GM19043 (cell line): Measurements from ENCODE around the gene ADPRHL1.

Experiments used
- ATAC-seq: cut with Tn5 transposase; IDR thresholded peaks from one replicate; pipeline ENCODE4 v1.9.1; 2021; ENCODE audit warnings: low read depth; ENCODE audit not compliant: unreplicated experiment

ADPRHL1 gene

DNA sequence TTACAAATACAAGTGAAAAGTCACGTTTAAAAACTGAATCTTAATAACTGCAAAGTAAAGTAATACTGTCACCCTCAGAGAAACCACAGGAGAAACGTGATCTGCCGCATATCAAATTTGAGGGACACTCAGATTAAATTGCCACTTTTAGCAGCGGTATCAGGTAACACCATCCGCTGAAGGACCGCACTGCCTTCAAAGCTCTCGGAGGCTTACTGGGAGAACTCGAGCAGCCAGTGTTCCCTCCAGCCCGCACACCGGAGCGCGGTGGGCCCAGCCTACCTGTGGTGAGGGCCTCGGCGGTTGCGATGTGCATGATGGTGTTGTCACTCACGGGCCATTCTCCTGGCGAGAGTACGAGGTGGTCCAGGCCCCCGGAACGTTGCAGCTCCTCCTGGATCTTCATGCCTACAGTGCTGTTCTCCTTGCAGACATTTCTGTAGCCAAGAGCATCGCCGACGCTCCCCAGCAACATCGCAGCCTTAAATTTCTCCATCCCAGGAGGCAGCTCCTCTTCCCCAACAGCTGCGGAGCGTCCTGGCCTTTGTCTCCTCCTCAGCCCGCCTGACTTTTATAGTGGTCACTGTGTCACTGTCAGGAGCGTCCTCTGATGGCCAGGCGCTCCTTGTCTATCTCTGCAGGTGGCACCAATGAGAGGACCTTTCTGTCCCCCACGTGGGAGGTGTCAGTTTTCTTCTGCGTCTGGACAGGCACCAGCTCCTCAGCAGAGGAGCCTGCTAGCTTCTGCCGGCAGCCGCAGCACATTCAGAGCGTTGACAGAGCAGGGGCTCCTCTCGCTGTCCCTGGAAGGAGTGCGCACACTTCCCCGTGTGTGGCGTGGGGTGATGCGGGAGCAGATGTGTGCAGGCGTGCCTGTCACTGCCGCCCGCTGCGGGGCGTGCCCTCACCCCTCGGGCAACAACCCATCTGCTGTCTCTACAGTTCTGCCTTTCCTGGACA, at the start of gene ADPRHL1:
TSS of gene ADPRHL1 (minus strand) at position 547 of the 960 bp plus-strand sequence. CDS start at position 496, 51 bp downstream.
- ATAC-seq, result no peak

- ATAC-seq, result no peak
These were observed 49.4 kb upstream of the ADPRHL1 start for GRCh38 chr13:113502686-113503085.

GRCh38 chr13:113500530-113501265, 47.4 kb upstream of the ADPRHL1 start:
- ATAC-seq, result no peak

DNA sequence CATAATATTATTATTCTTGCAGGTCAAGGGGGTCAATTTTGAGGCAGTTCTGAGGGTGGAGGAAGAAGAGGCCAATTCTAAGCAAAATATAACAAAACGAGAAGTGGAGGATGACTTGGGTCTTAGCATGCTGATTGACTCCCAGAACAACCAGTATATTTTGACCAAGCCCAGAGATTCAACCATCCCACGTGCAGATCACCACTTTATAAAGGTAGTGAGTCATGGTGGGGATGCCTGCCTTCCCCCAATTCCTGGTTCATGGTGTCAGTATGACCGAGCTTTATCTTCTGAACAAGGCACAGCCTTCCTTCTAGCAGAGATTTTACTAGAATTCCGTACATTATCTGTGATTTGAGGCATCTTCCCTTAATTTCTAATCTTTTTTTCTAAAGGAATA, 46.6 kb upstream of the ADPRHL1 start:
- no peak for ATAC-seq

DNA sequence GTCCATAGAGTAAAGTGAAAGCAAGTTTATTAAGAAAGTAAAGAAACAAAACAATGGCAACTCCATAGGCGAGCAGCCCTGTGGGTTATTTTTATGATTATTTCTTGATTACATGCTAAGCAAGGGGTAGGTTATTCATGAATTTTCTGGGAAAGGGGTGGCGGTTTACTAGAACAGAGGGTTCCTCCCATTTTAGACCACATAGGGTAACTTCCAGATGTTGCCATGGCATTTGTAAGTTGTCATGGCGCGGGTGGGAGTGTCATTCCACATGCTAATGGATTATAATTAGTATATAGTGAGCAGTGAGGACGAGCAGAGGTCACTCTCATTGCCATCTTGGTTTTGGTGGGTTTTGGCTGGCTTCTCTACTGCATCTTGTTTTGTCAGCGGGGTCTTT, 45.6 kb upstream of the ADPRHL1 start:
- no peak for ATAC-seq

DNA sequence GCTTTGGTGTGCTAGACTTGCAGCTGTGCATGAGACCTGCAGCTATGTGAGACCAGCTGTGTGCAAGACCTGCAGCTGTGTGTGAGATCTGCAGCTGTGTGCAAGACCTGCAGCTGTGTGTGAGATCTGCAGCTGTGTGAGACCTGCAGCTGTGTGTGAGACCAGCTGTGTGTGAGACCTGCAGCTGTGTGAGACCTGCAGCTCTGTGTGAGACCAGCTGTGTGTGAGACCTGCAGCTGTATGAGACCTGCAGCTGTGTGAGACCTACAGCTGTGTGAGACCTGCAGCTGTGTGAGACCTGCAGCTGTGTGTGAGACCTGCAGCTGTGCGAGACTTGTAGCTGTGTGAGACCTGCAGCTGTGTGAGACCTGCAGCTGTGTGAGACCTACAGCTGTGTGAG, 43.9 kb upstream of the ADPRHL1 start:
- ATAC-seq, result no peak

DNA sequence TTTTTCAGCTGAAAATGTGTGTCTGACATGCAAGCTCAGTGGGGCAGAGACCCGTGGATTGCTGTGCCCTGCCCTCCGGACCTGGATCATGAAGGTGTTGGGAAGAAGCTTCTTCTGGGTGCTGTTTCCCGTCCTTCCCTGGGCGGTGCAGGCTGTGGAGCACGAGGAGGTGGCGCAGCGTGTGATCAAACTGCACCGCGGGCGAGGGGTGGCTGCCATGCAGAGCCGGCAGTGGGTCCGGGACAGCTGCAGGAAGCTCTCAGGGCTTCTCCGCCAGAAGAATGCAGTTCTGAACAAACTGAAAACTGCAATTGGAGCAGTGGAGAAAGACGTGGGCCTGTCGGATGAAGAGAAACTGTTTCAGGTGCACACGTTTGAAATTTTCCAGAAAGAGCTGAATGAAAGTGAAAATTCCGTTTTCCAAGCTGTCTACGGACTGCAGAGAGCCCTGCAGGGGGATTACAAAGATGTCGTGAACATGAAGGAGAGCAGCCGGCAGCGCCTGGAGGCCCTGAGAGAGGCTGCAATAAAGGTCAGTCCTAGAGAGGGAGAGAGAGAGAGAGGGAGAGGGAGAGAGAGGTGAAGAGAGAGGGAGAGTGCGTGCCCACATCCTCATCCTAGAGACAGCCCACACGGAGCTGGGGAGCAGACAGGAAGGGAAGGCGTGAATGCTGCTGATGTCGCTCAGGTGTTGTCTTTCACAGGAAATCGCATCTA, 42.4 kb upstream of the ADPRHL1 start:
- no peak for ATAC-seq

- no peak for ATAC-seq
These were observed 40.1 kb upstream of the ADPRHL1 start for GRCh38 chr13:113493315-113493951.

DNA sequence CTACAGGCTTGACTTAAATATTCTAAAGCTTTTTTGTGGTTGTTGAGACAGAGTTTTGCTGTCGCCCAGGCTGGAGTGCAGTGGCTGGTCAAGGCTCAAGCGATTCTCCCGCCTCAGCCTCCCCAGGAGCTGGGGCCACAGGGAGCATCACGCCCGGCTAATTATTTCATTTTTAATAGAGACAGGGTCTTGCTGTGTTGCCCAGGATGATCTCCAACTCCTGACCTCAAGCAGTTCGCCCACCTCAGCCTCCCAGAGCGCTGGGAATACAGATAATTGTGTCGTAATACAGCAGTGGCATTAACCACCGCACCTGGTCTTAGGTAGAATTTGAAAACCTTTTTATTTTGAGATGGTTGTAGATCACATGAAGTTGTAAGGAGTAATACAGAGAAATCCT, 38.7 kb upstream of the ADPRHL1 start:
- no peak for ATAC-seq

GRCh38 chr13:113491418-113491883, 38.2 kb upstream of the ADPRHL1 start:
- ATAC-seq, result no peak

GRCh38 chr13:113490496-113491417, 37.5 kb upstream of the ADPRHL1 start, which contains the start of gene DCUN1D2:
TSS of gene DCUN1D2 (minus strand) at chr13:113490711. CDS start at chr13:113490669, 42 bp downstream.
- peak; percentile 78 for ATAC-seq

DNA sequence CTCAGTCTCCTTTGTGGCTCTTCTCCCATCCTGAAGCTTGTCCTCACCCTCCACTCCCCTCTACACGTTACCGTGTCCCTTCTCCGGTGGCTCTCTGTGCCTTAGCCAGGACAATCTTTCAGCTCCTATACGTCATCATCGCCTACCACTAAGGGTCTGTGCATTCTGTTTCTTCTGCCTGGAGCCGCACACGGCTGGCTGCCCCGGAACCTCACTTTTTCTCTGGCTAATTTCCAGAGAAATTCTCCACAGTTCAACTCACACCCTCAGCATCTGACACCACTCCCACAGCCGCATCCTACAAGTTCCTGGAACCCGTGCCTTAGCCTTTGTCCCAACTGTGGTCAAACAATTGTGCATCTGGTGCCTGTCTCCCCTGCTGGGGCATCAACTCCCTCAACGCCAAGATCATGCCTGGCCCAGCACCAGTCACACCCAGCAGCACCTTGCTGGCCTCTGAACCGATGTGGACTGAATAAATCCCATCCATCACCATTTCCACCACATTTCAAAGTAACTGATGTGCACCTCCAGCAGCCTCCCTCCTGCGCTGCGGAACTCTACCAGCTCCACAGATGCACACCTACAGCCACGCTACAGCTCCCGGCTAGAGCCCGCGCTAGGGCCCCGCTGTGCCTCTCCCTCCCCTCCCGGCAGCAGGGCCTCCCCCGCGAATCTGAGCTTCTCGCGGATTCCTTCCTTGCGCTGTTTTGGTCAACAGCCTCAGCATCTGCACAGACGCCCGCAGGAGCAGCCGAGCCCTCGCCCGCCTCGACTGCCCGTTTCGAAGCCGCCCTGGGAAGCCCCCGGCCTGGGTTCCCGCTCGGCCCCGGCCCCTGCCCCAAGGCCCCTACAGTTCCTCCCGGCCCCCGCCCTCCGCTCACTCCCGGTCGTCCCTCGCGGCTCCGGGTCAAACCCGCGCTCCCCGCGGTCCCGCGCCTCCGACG, 36.5 kb upstream of the ADPRHL1 start:
- peak; percentile 18 for ATAC-seq

GRCh38 chr13:113489171-113489548, 35.9 kb upstream of the ADPRHL1 start:
- ATAC-seq, result no peak

DNA sequence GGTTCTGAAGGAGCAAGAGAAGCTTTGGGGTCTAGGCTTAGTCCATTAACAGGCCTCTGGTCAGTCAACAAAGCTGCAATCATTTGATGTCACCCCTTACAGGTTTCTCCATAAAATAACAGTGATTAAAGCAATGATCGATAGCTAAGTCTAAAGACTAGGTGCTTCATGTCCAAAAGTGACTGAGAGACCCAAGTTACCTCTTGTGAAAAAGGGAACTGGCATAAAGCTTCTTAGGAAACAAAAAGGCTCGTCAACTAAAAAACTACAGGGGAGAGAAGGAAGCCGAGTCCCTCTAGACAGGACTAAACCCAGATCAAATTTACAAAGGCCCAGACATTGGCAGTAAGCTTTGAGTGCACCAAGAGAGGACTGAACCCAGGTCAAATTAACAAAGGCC, 35.0 kb upstream of the ADPRHL1 start:
- no peak for ATAC-seq

DNA sequence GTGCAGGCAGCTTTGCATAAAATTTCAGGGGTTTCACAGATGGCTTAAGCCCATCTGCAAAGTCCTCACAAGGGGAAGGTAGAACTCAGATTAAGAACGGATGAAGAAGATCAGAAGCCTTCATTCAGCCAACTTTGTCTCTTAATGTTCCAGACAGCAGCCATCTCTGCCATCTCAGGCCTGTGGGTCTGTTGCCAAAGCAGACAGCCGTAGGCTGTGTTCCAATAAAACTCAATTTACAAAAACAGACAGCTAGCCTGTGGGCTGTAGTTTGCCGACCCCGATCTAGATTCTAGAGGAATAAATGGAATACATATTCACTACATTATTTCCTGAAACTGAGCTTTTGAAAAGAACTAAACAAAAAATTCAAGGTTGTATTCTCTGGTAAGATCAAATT, 33.4 kb upstream of the ADPRHL1 start:
- ATAC-seq, result no peak

DNA sequence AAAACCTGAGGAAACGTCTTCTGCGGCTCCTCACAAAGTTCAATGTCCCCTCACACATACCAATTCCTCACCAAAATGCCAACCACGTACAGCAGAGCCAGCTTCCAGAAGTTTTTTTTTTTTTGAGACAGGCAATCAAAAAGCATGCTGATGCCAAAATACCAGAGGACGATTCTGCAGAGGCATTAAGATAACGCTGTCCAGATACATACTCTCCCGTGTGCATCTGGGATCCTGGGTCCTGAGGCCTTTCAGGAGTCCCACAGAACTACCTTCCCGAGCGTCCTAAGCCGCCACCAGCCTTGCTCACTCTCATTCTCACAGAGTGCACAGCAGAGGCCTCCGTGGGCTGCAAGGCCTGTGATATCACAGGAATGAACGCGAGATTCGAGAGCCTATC, 32.3 kb upstream of the ADPRHL1 start:
- no peak for ATAC-seq

GRCh38 chr13:113483504-113484293, 30.4 kb upstream of the ADPRHL1 start:
- no peak for ATAC-seq
